ENCODE data around the gene WNT2B. TPM values are rescaled to one million over a fixed set of nuclear protein-coding genes. Genes with fewer than 3 reads are reported as not detected.
A peak's percentile ranks its signal among the peaks of the same experiment; 100 is the strongest.

Gene WNT2B
- total RNA-seq (2021; fragmentation: NEBNext Ultra II Directional; extraction: Animal tissue kit (Norgen Biotek cat#: 25700)): 1 to 10 TPM; 1.9 to 3.8 (median 3.5) TPM
- long read RNA-seq, partial matches to known transcripts: 0 of 1 reads
- long read RNA-seq, other reads (novel, unspliced or antisense): 1 of 1 reads

- Mint-ChIP-seq H3K27me3 (ENCODE audit: insufficient read depth) (peaks cover 11% of the 10 kb centered on the region; the same call in 1 of the 2 replicates), H3K27ac (no peak within 1 kb of the TSS), H3K4me1 (ENCODE audit: low read depth) (no peaks in the 10 kb centered on the region), H3K36me3 (ENCODE audit: low read depth) (no peaks in the 10 kb centered on the region), H3K4me3 (peak within 1 kb of the TSS; percentile 81), H3K9me3 (no peaks in the 10 kb centered on the region)
- no peak for DNase-seq
- no peak for TF ChIP-seq CTCF (IDR thresholded peaks at IDR 0.05)
Measured at GRCh38 chr1:112508278-112509004, at the start of gene WNT2B. Gene WNT2B, plus strand, starts transcription at chr1:112508965. Its CDS starts 298 bp downstream, at chr1:112509263.

GRCh38 chr1:112460615-112461014 is 48.1 kb upstream of the WNT2B start:
- Mint-ChIP-seq H3K4me1 (ENCODE audit: low read depth) (peaks cover 74% of the 10 kb centered on the region), H3K27ac (no peak overlapping the region; the same call in 1 of the 2 replicates), H3K4me3 (no peak overlapping the region), H3K36me3 (ENCODE audit: low read depth) (peaks cover 21% of the 10 kb centered on the region), H3K27me3 (ENCODE audit: insufficient read depth) (peaks cover 3% of the 10 kb centered on the region), H3K9me3 (no peaks in the 10 kb centered on the region)
- DNase-seq: no peak
- no peak for TF ChIP-seq CTCF (IDR thresholded peaks at IDR 0.05)

GRCh38 chr1:112461200-112461871 is 47.4 kb upstream of the WNT2B start:
- Mint-ChIP-seq H3K36me3 (ENCODE audit: low read depth) (peaks cover 13% of the 10 kb centered on the region), H3K27ac (peak overlapping the region; percentile 22; the same call in 1 of the 2 replicates), H3K4me1 (ENCODE audit: low read depth) (peaks cover 74% of the 10 kb centered on the region), H3K9me3 (no peaks in the 10 kb centered on the region), H3K27me3 (ENCODE audit: insufficient read depth) (peaks cover 3% of the 10 kb centered on the region), H3K4me3 (no peak overlapping the region)
- no peak for DNase-seq
- no peak for TF ChIP-seq CTCF (IDR thresholded peaks at IDR 0.05)

GRCh38 chr1:112462953-112463279 is 45.8 kb upstream of the WNT2B start:
- no peaks in the 10 kb centered on the region for H3K9me3 Mint-ChIP-seq
- H3K27ac Mint-ChIP-seq: no peak overlapping the region
- H3K27me3 Mint-ChIP-seq (ENCODE audit: insufficient read depth): peaks cover 3% of the 10 kb centered on the region
- H3K36me3 Mint-ChIP-seq (ENCODE audit: low read depth): no peaks in the 10 kb centered on the region; the same call in 1 of the 2 replicates
- H3K4me1 Mint-ChIP-seq (ENCODE audit: low read depth): peaks cover 72% of the 10 kb centered on the region
- no peak for TF ChIP-seq CTCF (IDR thresholded peaks at IDR 0.05)
- DNase-seq: no peak
- no peak overlapping the region for H3K4me3 Mint-ChIP-seq

GRCh38 chr1:112464501-112464900 is 44.3 kb upstream of the WNT2B start:
- no peak for DNase-seq
- TF ChIP-seq CTCF (IDR thresholded peaks at IDR 0.05): no peak
- Mint-ChIP-seq H3K9me3 (no peaks in the 10 kb centered on the region), H3K4me1 (ENCODE audit: low read depth) (peaks cover 62% of the 10 kb centered on the region), H3K27me3 (ENCODE audit: insufficient read depth) (peaks cover 3% of the 10 kb centered on the region), H3K4me3 (no peak overlapping the region), H3K36me3 (ENCODE audit: low read depth) (no peaks in the 10 kb centered on the region; the same call in 1 of the 2 replicates), H3K27ac (peak overlapping the region; percentile 82)
